Liver (tissue), 9 donors: ENCODE measurements around the gene GON4L. TPM values are rescaled to one million over a fixed set of nuclear protein-coding genes. Genes with fewer than 3 reads are reported as not detected.

ENCODE experiments used
- DNase-seq: peaks from one replicate; pipeline ENCODE4 v3.0.0-alpha.2; 2017; ENCODE audit warnings: low spot score
- H3K27ac ChIP-seq, 2 donors: one replicate each; pipeline ENCODE4 v1.7.0; 2013; ENCODE audit warnings: inconsistent platforms in 2 of 2, low read length in 2 of 2, control low read depth in 1 of 2, low read depth in 1 of 2, mild to moderate bottlenecking in 1 of 2
- H3K27me3 ChIP-seq, 4 donors: one replicate each; pipeline versions ENCODE4 v1.6.1 to v1.7.0; 2013; ENCODE audit warnings: low read length in 3 of 4, inconsistent platforms in 1 of 4, mild to moderate bottlenecking in 1 of 4, moderate library complexity in 1 of 4; ENCODE audit not compliant: control insufficient read depth in 4 of 4, insufficient read depth in 4 of 4
- H3K36me3 ChIP-seq, 4 donors: one replicate each; pipeline versions ENCODE4 v1.6.1 to v1.7.0; 2013; ENCODE audit warnings: low read length in 3 of 4, mild to moderate bottlenecking in 3 of 4, low read depth in 1 of 4, moderate library complexity in 1 of 4; ENCODE audit not compliant: control insufficient read depth in 4 of 4, insufficient read depth in 3 of 4
- H3K4me1 ChIP-seq, 4 donors: one replicate each; pipeline versions ENCODE4 v1.6.1 to v1.7.0; 2013; ENCODE audit warnings: low read length in 3 of 4, mild to moderate bottlenecking in 3 of 4, moderate library complexity in 1 of 4; ENCODE audit not compliant: control insufficient read depth in 4 of 4, insufficient read depth in 4 of 4
- H3K4me3 ChIP-seq, 3 donors: one replicate each; pipeline versions ENCODE4 v1.6.1 to v1.7.0; 2013; ENCODE audit warnings: low read length in 3 of 3, control low read depth in 1 of 3, low read depth in 1 of 3, mild to moderate bottlenecking in 1 of 3
- H3K9ac ChIP-seq, 2 donors: one replicate each; pipeline ENCODE4 v1.7.0; 2013; ENCODE audit warnings: low read length in 2 of 2, mild to moderate bottlenecking in 2 of 2, moderate library complexity in 2 of 2, control low read depth in 1 of 2, low read depth in 1 of 2
- H3K9me3 ChIP-seq, 4 donors: one replicate each; pipeline versions ENCODE4 v1.6.1 to v1.7.0; 2013; ENCODE audit warnings: low read length in 3 of 4; ENCODE audit not compliant: control insufficient read depth in 4 of 4
- EGR1 ChIP-seq, 2 donors: IDR thresholded peaks; 2 replicates each; pipeline ENCODE4 v1.6.1; 2016 to 2018; ENCODE audit warnings: antibody characterized with exemption in 2 of 2, low read depth in 2 of 2
- FOXA1 ChIP-seq: IDR thresholded peaks from 2 replicates; pipeline ENCODE4 v1.6.1; 2016; ENCODE audit warnings: antibody characterized with exemption
- HNF4A ChIP-seq, 2 donors: conservative IDR thresholded peaks; 2 replicates each; pipeline ENCODE4 v1.6.1; 2016; ENCODE audit warnings: antibody characterized with exemption in 2 of 2, mild to moderate bottlenecking in 2 of 2
- JUND ChIP-seq, 2 donors: IDR thresholded peaks; 2 replicates each; pipeline ENCODE4 v1.6.1; 2016; ENCODE audit warnings: antibody characterized with exemption in 2 of 2
- RAD21 ChIP-seq, 2 donors: IDR thresholded peaks; 2 replicates each; pipeline ENCODE4 v1.6.1; 2016; ENCODE audit warnings: antibody characterized with exemption in 2 of 2, mild to moderate bottlenecking in 2 of 2
- RXRA ChIP-seq, 2 donors: IDR thresholded peaks; 2 replicates each; pipeline ENCODE4 v1.6.1; 2017 to 2018; ENCODE audit warnings: antibody characterized with exemption in 2 of 2, mild to moderate bottlenecking in 1 of 2
- SP1 ChIP-seq: IDR thresholded peaks from 2 replicates; pipeline ENCODE4 v1.6.1; 2018; ENCODE audit warnings: antibody characterized with exemption, mild to moderate bottlenecking
- TAF1 ChIP-seq: conservative IDR thresholded peaks from 2 replicates; pipeline ENCODE4 v1.6.1; 2016; ENCODE audit warnings: antibody characterized with exemption, mild to moderate bottlenecking
- WGBS: extraction: QIAGEN DNeasy Blood & Tissue Kit; methylation state at CpG from one replicate; pipeline ENCODE4 v1.1.7; 2013; 5-methylcytosine and 5-hydroxymethylcytosine counted together
- polyA plus RNA-seq, 2 donors: library from polyadenylated mRNA; stranded (reverse) in 1 of 2; unstranded in 1 of 2; fragments of 200-250 nt in 1 of 2; fragments of >200 nt in 1 of 2; fragmentation: Nextera tagmentation in 1 of 2; extraction: Ambion mirVana in 1 of 2; gene quantifications; one replicate each; pipeline versions ENCODE4 v1.2.1 to v1.2.3, GENCODE V29; 2013 to 2015
- total RNA-seq, 2 donors: library from RNA; depleted of rRNA; stranded (reverse); fragments of >200 nt; gene quantifications; one replicate each; pipeline ENCODE4 v1.2.3, GENCODE V29; 2014
- TF ChIP-seq, protein P1 (sequence below): IDR thresholded peaks from 2 replicates; pipeline ENCODE4 v1.6.1; 2016; ENCODE audit warnings: antibody characterized with exemption
- TF ChIP-seq, protein P2 (sequence below): fragments of 150-350 bp; IDR thresholded peaks from 2 replicates; pipeline ENCODE4 v1.5.1; 2017; ENCODE audit warnings: improper control_type of control experiment, low read depth, low read length; ENCODE audit not compliant: missing input control
- TF ChIP-seq, protein P3 (sequence below): IDR thresholded peaks from 2 replicates; pipeline ENCODE4 v1.6.1; 2016; ENCODE audit warnings: antibody characterized with exemption, mild to moderate bottlenecking
- donor health status: healthy.
- donor health status: healthy.
- donor health status: healthy.
- donor health status: healthy.
- donor health status: healthy.

GON4L gene
- total and polyA plus RNA-seq, 4 donors, result 5.7 to 26.2 (median 15.7) TPM

DNA sequence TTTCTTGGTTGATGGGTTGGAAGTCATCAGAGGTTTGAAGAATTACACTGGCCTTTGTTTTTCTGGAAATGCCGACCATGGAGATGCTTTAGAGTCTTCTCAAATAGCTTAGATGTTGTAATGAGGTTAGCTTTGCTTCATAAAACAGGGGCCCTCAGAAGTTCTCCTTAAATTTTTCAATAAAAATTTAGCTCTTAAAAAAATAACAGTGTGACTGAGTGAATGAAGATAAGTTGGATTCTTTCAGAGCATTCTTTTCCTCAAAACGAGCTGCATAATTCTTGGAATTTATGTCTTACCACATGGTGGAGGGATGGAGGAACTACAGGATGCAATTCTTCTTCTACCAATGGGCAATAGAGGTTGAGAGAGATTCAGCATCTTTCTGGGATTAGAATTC lies 25.8 kb upstream of the GON4L start (continued):
- no peak for TF ChIP-seq JUND (IDR thresholded peaks at IDR 0.05)
- TF ChIP-seq, protein P1, sequence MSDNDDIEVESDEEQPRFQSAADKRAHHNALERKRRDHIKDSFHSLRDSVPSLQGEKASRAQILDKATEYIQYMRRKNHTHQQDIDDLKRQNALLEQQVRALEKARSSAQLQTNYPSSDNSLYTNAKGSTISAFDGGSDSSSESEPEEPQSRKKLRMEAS, result no peak

DNA sequence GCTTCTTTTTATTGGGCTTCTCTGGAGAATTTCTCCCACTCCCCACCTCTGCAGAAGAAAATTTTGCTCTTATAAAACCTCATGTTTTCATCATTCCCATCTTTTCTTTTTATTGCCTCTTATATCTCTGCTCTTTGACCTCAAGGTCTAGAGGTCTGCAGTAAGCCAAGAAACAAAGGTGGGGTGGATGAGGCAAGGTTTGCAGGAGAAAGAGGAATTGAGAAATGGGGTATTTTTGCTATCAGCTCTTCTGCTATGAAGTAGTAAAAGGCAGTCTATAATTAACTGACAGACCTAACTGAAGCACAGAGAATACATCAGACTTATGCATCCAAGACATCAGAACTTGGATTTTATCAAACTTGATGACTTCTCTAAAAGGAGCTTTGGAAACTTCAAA lies 25.2 kb upstream of the GON4L start:
- H3K9ac ChIP-seq, result no peak overlapping the region
- H3K36me3 ChIP-seq, result no peaks in the 10 kb centered on the region
- H3K4me3 ChIP-seq, result no peak overlapping the region
- no peaks in the 10 kb centered on the region for H3K27me3 ChIP-seq
- no peaks in the 10 kb centered on the region for H3K9me3 ChIP-seq
- TF ChIP-seq SP1 (no peak), HNF4A (conservative IDR thresholded peaks at IDR 0.05) (no peak)
- no peak for DNase-seq
- no peak overlapping the region for H3K27ac ChIP-seq
- H3K4me1 ChIP-seq, result no peaks in the 10 kb centered on the region

DNA sequence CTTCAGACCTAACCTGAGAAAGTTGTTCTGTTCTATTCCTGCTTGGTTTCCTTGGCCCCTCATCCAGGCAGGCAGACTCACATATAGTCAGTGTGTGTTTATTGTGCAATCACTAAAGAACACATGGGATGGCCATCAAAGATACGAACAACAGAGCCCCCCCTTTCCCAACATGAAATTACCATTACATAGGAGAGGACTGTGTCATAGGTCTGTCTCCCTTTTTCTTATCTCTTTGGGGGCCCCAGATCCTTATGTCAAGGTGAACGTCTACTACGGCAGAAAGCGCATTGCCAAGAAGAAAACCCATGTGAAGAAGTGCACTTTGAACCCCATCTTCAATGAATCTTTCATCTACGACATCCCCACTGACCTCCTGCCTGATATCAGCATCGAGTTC lies 23.9 kb upstream of the GON4L start:
- H3K27ac ChIP-seq, result no peak overlapping the region
- no peaks in the 10 kb centered on the region for H3K4me1 ChIP-seq
- TF ChIP-seq RXRA (IDR thresholded peaks at IDR 0.05) (no peak), RAD21 (IDR thresholded peaks at IDR 0.05) (no peak), EGR1 (IDR thresholded peaks at IDR 0.05; ENCODE audit: low read depth in 2 of 2) (no peak), TAF1 (no peak), JUND (IDR thresholded peaks at IDR 0.05) (no peak), FOXA1 (no peak)
- TF ChIP-seq, protein P1, result no peak
- TF ChIP-seq, protein P2, sequence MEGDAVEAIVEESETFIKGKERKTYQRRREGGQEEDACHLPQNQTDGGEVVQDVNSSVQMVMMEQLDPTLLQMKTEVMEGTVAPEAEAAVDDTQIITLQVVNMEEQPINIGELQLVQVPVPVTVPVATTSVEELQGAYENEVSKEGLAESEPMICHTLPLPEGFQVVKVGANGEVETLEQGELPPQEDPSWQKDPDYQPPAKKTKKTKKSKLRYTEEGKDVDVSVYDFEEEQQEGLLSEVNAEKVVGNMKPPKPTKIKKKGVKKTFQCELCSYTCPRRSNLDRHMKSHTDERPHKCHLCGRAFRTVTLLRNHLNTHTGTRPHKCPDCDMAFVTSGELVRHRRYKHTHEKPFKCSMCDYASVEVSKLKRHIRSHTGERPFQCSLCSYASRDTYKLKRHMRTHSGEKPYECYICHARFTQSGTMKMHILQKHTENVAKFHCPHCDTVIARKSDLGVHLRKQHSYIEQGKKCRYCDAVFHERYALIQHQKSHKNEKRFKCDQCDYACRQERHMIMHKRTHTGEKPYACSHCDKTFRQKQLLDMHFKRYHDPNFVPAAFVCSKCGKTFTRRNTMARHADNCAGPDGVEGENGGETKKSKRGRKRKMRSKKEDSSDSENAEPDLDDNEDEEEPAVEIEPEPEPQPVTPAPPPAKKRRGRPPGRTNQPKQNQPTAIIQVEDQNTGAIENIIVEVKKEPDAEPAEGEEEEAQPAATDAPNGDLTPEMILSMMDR, result no peak
- TF ChIP-seq, protein P3, sequence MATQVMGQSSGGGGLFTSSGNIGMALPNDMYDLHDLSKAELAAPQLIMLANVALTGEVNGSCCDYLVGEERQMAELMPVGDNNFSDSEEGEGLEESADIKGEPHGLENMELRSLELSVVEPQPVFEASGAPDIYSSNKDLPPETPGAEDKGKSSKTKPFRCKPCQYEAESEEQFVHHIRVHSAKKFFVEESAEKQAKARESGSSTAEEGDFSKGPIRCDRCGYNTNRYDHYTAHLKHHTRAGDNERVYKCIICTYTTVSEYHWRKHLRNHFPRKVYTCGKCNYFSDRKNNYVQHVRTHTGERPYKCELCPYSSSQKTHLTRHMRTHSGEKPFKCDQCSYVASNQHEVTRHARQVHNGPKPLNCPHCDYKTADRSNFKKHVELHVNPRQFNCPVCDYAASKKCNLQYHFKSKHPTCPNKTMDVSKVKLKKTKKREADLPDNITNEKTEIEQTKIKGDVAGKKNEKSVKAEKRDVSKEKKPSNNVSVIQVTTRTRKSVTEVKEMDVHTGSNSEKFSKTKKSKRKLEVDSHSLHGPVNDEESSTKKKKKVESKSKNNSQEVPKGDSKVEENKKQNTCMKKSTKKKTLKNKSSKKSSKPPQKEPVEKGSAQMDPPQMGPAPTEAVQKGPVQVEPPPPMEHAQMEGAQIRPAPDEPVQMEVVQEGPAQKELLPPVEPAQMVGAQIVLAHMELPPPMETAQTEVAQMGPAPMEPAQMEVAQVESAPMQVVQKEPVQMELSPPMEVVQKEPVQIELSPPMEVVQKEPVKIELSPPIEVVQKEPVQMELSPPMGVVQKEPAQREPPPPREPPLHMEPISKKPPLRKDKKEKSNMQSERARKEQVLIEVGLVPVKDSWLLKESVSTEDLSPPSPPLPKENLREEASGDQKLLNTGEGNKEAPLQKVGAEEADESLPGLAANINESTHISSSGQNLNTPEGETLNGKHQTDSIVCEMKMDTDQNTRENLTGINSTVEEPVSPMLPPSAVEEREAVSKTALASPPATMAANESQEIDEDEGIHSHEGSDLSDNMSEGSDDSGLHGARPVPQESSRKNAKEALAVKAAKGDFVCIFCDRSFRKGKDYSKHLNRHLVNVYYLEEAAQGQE, result no peak
- H3K36me3 ChIP-seq, result no peaks in the 10 kb centered on the region
- H3K4me3 ChIP-seq, result no peak overlapping the region
- no peak overlapping the region for H3K9ac ChIP-seq
- H3K9me3 ChIP-seq, result no peaks in the 10 kb centered on the region
- WGBS, result 88% methylated on average over 6 of the region's 6 CpGs
- no peaks in the 10 kb centered on the region for H3K27me3 ChIP-seq
- no peak for DNase-seq
